ENCODE results near the gene GPX2. TPM values are rescaled to one million over a fixed set of nuclear protein-coding genes. Genes with fewer than 3 reads are reported as not detected.

The GPX2 gene
- total and polyA plus RNA-seq, 2 donors (not counting 3 experiments of a cell fraction or from before 2014, with no cell fraction given): not detected

DNA sequence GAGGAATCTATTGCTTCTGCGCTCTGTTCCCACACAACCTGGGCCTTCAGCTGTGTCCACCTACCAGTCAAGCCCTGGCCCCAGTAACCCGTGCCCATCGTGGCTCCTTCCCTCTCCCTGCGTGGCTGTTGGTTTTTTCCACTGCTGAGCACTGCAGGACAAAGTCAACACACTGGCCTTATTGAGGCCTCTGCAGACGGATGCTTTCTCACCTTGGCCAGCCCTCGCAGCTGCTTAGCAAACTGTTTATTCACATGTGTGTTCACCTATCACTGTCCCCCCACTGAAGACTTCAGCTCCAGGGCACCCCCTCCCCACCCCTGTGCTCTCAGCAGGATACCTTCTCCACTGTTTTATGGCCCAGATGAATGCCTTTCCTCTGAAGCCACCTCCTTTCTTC is 12.8 kb upstream of the GPX2 start:
- H2AFZ ChIP-seq (ENCODE audit: low read depth, low read length): no peak overlapping the region
- no peak for TF ChIP-seq FOS (IDR thresholded peaks at IDR 0.05; ENCODE audit: borderline replicate concordance, insufficient read depth, low read length)
- no peak for TF ChIP-seq MYC (IDR thresholded peaks at IDR 0.05; ENCODE audit: low read depth, low read length)
- TF ChIP-seq POLR2AphosphoS5 (IDR thresholded peaks at IDR 0.05; ENCODE audit: insufficient read depth, low read depth, low read length): no peak
- no peak for TF ChIP-seq GATA2 (IDR thresholded peaks at IDR 0.05; ENCODE audit: insufficient read depth, insufficient read length, low read depth, low read length)
- no peak for TF ChIP-seq JUN (IDR thresholded peaks at IDR 0.05; ENCODE audit: borderline replicate concordance, insufficient read depth, insufficient read length, low read depth)
- no peak for TF ChIP-seq POLR2A (IDR thresholded peaks at IDR 0.05; ENCODE audit: low read depth, low read length)
- TF ChIP-seq, protein P1, sequence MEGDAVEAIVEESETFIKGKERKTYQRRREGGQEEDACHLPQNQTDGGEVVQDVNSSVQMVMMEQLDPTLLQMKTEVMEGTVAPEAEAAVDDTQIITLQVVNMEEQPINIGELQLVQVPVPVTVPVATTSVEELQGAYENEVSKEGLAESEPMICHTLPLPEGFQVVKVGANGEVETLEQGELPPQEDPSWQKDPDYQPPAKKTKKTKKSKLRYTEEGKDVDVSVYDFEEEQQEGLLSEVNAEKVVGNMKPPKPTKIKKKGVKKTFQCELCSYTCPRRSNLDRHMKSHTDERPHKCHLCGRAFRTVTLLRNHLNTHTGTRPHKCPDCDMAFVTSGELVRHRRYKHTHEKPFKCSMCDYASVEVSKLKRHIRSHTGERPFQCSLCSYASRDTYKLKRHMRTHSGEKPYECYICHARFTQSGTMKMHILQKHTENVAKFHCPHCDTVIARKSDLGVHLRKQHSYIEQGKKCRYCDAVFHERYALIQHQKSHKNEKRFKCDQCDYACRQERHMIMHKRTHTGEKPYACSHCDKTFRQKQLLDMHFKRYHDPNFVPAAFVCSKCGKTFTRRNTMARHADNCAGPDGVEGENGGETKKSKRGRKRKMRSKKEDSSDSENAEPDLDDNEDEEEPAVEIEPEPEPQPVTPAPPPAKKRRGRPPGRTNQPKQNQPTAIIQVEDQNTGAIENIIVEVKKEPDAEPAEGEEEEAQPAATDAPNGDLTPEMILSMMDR (IDR thresholded peaks at IDR 0.05; ENCODE audit: extremely low read depth in 1 of 2, insufficient read depth in 1 of 2, low read depth in 1 of 2, low read length in 2 of 2): no peak
- TF ChIP-seq, protein P2, sequence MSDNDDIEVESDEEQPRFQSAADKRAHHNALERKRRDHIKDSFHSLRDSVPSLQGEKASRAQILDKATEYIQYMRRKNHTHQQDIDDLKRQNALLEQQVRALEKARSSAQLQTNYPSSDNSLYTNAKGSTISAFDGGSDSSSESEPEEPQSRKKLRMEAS (IDR thresholded peaks at IDR 0.05; ENCODE audit: insufficient read depth, insufficient read length): no peak
- TF ChIP-seq EZH2 (IDR thresholded peaks at IDR 0.05; ENCODE audit: borderline replicate concordance, low read depth, low read length, severe bottlenecking): no peak
- no peak for FAIRE-seq
- no peaks in the 10 kb centered on the region for H3K9me3 ChIP-seq (replicated peaks; ENCODE audit: control insufficient read depth, insufficient read depth, low read length)
- no peak overlapping the region for H3K9ac ChIP-seq (replicated peaks; ENCODE audit: extremely low read depth, insufficient read depth, low read length)
- no peak for DNase-seq (ENCODE audit: low read depth, low spot score)
- no peaks in the 10 kb centered on the region for H3K4me1 ChIP-seq (ENCODE audit: control insufficient read depth, extremely low read depth, insufficient read depth, low read length)
- H3K36me3 ChIP-seq (ENCODE audit: control insufficient read depth in 2 of 2, extremely low read depth in 1 of 2, insufficient read depth in 2 of 2, low read length in 2 of 2): peaks cover 0 to 19% of the 10 kb centered on the region in 2 experiments
- no peak overlapping the region for H3K4me2 ChIP-seq (ENCODE audit: insufficient read depth, low read length)
- intact Hi-C loops (cut with micrococcal nuclease) (no loop called here), dilution Hi-C loops (cut with MboI; ENCODE audit: extremely low pct_ligation_motif_present, low sequenced_read_pairs) (no loop called here)
- H3K27me3 ChIP-seq (ENCODE audit: control insufficient read depth in 2 of 2, insufficient read depth in 2 of 2, low read length in 2 of 2): no peaks in the 10 kb centered on the region
- no peak overlapping the region for H3K4me3 ChIP-seq (replicated peaks in 1 of 3; ENCODE audit: insufficient read depth in 1 of 3, low read depth in 1 of 3, low read length in 3 of 3)
- ChIA-PET CTCF (no interaction called here), POLR2A (no interaction called here)
- H3K9me1 ChIP-seq (replicated peaks; ENCODE audit: control insufficient read depth, extremely low read depth, insufficient read depth, low read length): no peaks in the 10 kb centered on the region
- no peaks in the 10 kb centered on the region for H4K20me1 ChIP-seq (replicated peaks; ENCODE audit: control insufficient read depth, extremely low read depth, insufficient read depth, low read length)
- no peaks in the 10 kb centered on the region for H3K79me2 ChIP-seq (ENCODE audit: control insufficient read depth, insufficient read depth, low read length)
- BruUV-seq (replicated peaks): no TSS peak
- no peak overlapping the region for H3K27ac ChIP-seq (ENCODE audit: insufficient read depth, low read depth, low read length)
